ENCODE data around the gene DOC2B.
"Not testable (repeated sequence)": the region's sequence is repeated elsewhere in the genome, so short reads cannot be mapped to it uniquely, and the experiment has no call there.

The DOC2B gene

DNA sequence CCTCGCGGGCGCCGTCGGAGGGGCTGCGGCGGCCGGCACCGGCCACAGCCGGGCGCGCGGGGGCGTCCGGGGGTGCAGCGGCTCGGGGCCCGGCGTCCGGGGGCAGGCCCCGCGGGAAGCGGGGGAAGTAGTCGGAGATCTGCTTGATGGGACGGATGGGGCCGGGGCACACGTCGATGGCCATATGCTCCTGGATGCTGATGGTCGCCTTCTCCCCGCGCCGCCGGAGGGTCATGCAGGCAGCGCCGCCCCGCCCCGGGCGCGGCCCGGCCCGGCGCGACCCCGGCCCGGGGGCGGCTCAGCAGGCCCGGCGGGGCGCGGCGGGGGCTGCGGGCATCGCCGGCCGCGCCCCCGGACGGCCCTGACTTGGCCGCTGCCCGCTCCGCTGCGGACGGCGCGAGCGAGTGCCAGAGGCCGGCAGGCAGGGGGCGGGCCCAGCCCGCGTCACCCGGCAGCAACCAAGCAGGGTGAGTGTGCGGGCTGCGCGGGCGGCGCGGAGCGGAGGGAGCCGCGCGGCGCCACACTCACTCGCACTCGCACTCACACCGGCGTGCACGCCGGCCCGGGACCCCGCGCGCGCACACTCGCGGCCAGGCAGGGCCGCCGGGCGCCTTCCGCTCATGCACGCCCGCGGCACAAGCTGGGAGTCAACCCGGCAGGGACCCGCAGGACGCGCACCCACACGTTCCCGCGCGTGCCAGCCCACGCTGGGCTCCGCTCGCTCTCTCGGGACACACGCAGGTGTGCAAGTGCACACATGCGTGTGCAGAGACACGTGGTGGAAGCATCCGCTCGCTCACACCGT, at the start of gene DOC2B:
TSS of gene DOC2B (minus strand) at position 406 of the 805 bp plus-strand sequence. CDS start at position 235, 171 bp downstream.
- no peak for DNase-seq

- no peak for DNase-seq
Observed at GRCh38 chr17:230395-230770, 48.9 kb upstream of the DOC2B start.

- no peak for DNase-seq
Observed at GRCh38 chr17:229709-230394, 48.4 kb upstream of the DOC2B start.

DNA sequence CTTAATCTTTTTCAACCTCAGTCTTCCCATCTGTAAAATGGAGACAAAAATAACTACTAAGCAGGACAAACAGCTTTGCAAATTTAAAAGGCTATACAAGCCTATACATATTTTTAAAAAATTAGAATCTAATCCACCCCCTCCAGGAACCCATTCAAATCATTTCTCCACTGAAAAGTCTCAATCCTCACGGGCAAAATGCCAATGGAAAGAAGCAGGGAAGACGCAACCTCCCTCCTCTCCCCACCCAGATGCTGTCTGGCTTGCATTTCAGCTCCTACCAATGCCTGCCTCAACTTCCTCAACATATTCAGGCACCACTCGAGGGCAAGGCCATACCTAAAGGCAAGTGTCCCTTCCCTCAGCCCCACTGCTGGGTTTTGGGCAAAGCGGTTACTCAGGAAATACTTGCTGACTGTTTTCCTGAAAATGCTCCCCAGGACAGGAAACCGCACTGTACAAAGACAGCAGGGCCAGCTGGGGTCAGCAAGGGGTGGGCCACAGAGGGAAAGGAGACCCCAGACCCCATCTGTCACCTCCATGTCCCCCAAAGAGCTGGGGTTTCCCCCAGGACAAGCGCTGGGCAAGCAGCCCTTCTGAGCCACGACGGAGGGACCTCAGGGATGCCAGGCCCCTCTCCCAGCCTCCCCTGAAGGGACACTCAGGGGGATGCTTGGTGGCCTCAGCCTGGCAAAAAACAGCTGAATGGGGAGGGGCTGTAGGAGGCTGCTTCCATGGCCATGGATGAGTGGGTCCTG, 47.7 kb upstream of the DOC2B start:
- no peak for DNase-seq

GRCh38 chr17:227946-228615, 46.6 kb upstream of the DOC2B start:
- no peak for DNase-seq

GRCh38 chr17:227078-227945, 45.9 kb upstream of the DOC2B start:
- no peak for DNase-seq

- DNase-seq: no peak
Observed at GRCh38 chr17:226108-227077, 44.9 kb upstream of the DOC2B start.

DNA sequence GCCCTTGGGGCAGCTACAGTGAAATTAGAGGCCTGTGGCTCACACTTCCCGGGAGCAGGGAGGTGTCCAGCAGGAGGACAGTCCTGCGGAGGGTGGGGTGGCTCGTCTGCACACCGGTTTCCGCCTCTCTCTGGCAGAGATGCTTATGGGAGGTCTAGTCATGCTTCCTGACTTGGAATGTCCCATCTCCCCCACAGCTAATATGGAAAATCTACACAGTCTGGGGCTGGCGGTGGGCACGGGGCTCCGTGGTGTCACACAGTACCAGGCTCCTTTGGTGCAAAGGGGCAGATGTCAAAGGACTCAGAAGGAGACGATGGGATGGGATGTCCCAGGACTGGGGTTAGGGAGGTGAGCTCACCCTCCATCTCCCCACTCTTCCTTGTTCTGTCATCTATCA, 44.1 kb upstream of the DOC2B start:
- no peak for DNase-seq

DNA sequence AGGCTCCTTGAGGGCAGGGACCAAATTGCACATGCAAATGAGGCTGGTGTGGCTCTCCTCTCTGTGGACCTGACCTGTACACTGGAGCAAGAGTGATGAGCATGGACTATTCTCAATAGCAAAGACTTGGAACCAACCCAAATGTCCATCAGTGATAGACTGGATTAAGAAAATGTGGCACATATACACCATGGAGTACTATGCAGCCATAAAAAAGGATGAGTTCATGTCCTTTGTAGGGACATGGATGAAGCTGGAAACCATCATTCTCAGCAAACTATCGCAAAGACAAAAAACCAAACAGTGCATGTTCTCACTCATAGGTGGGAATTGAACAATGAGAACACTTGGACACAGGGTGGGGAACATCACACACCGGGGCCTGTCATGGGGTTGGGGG, 43.1 kb upstream of the DOC2B start:
- DNase-seq: not testable (repeated sequence)

DNA sequence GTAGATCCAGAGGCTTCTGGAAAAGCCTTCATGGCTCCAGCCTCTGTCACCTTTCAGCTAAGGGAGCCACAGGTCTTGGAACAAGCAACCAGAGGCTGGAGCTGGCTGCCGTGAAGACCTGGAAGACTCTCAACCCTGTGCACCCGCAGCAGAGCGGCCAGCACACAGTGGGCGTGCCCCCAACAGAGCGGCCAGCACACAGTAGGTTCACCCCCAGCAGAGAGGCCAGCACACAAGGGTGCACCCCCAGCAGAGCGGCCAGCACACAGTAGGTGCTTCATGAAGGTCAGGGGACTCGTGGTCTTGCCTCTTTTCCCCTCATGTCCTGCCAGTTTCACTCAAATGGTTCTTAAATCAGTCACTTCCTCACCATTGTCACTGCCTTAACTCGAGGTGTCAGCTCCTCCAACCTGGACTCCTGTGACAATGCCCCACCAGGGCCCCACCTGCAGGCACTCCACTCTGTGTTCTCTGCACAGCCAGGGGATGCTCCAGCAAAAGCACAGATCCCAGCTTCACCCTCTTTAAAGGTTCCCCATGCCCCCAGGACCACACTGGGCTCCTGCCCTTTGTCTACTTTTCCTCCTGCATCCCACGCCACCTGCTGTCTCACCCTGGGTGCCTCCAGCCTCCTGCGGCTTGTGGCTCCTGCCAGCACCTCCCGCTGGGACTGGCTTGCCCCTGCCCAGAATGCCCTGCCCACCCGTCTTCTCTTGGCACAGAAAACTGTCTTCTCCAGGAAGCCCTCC, 42.4 kb upstream of the DOC2B start:
- DNase-seq: no peak

DNA sequence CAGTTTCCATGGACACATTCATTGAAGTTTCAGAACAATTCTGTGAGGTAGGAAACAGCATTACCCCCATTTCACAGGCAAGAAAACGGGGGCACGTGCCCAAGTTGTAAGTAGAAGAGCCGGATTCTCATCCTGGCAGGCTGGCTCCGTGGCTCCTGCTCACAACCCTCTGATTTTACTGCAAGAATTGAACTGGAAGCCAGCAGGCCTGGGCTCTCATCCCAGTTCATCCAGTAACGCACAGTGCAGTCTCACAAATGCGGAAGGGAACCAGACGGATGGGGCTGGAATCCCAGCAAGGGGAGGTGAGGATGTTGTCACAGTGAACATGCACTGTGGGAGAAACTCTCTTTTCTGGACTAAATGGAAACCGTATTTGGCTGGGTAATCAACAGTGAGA, 40.7 kb upstream of the DOC2B start:
- no peak for DNase-seq

- no peak for DNase-seq
Observed at GRCh38 chr17:219696-220095, 38.2 kb upstream of the DOC2B start.

DNA sequence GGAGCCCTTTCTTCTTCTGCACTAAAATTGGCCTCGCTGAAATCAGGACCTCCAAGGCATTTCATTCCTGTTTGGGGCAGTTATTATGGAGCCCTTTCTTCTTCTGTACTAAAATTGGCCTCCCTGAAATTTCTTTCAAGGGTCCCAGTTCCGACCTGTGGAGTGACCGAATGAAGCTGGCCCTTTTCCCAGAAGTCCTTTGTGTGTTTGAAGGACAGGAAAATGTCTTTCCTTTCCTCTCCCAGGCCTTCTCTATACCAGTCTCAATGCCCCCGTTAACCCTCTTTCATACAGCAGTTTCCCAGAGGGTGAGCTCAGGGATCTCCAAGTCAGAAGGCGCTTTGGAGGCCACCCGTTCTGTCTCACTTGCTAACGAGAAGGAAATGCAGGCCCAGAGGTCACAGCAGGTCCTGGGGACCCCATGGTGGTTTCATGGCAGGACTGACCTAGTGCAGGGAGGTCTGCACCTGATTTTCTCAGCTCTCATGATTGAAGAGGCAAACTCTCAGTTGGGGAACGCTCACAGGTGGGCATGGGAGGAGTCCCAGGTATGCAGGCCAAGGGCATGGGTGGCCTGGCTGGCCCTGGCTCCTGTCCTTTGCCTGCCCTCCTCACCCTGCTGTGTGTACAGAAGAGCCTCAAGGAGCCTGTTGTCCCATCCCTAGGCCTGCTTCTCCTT, 37.1 kb upstream of the DOC2B start:
- no peak for DNase-seq

- no peak for DNase-seq
Observed at GRCh38 chr17:216625-217024, 35.2 kb upstream of the DOC2B start.

- DNase-seq: not testable (repeated sequence)
Observed at GRCh38 chr17:215563-216478, 34.4 kb upstream of the DOC2B start.

DNA sequence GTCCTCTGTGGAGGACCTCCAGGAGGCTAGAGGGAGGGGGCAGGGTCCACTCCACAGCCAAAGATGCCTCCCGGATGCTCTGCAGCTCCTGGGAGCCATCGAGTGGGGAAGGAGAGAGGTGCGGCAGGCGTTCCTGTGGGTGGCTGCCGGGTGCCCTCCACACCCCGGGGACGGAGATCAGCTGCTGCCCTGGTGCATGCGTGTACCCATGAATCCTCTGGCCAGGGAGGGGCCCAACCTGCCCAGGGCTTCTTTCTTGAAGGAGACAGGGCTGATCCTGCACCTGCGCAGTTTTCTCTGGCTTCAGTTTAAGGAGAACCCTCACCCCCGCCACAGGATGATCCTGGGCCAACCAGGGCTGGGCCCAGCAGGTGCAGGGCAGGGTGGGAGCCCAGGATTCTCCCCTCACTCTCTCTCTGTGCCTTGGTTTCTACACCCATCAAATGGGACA, 33.5 kb upstream of the DOC2B start:
- DNase-seq: no peak

- DNase-seq: no peak
Observed at GRCh38 chr17:213286-214105, 32.0 kb upstream of the DOC2B start.

Data from HCEC 1CT (cell line).